GM18499 (cell line): ENCODE data around the gene UROC1.

Experiments used
- ATAC-seq: cut with Tn5 transposase; IDR thresholded peaks from one replicate; pipeline ENCODE4 v1.9.1; 2021; ENCODE audit warnings: moderate number of reproducible peaks; ENCODE audit not compliant: insufficient read depth, unreplicated experiment

UROC1 gene

GRCh38 chr3:126519506-126520455 is 2.2 kb upstream of the UROC1 start:
- ATAC-seq, result no peak

- ATAC-seq, result no peak
Measured at GRCh38 chr3:126518779-126519177, 1.2 kb upstream of the UROC1 start.

GRCh38 chr3:126517986-126518778 is 609 bp upstream of the UROC1 start:
- no peak for ATAC-seq

DNA sequence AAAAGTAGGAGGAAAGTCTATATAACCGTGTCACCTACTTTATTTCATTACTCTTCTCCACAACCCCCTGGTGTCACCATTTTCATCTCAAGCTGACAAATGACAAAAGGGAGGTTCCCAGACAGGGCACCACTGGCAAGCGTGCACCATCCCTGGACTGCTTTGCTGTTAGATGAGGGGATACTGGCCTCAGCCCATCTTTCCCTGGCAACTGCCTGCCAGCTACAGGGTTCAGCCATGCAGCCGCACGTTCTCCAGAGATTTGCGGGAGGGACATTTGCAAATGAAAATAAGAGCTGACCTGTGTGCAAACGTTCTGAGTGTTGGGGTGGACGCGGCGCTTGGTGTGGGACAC is 660 bp downstream of the UROC1 start:
- ATAC-seq, result no peak

DNA sequence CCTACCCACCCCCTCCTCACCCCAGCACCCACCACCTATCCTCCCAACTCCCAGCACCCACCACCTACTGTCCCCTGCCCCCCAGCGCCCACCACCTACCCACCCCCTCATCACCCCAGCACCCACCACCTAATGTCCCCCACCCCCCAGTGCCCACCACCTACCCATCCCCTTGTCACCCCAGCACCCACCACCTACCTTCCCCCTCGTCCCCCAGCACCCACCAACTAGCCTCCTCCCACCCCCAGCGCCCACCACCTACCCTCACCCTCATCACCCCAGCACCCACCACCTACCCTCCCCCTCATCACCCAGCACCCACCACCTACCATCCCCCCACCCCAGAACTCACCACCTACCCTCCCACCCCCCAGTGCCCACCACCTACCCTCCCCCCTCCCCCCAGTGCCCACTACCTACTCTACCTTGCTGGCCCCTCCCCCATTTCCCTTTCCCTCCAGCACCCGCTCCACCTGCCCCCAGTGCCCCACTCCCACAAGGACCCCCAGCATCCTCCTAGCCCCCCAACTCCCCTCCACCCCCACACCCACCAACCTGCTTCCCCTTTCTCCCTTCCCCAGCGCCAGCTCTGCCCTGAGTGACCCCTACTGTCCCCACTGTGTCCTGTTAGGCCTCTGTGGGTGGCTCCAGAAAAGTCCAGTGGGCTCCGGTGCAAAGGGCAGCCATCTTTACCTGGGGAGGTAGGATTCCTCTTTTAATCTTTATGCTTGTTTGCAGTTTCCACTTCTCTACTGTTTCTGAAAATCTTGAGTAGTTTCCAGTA is 1.2 kb downstream of the UROC1 start:
- no peak for ATAC-seq

GRCh38 chr3:126515066-126515706 is 2.4 kb downstream of the UROC1 start:
- ATAC-seq, result no peak

- no peak for ATAC-seq
Measured at GRCh38 chr3:126514161-126514560, 3.4 kb downstream of the UROC1 start.

DNA sequence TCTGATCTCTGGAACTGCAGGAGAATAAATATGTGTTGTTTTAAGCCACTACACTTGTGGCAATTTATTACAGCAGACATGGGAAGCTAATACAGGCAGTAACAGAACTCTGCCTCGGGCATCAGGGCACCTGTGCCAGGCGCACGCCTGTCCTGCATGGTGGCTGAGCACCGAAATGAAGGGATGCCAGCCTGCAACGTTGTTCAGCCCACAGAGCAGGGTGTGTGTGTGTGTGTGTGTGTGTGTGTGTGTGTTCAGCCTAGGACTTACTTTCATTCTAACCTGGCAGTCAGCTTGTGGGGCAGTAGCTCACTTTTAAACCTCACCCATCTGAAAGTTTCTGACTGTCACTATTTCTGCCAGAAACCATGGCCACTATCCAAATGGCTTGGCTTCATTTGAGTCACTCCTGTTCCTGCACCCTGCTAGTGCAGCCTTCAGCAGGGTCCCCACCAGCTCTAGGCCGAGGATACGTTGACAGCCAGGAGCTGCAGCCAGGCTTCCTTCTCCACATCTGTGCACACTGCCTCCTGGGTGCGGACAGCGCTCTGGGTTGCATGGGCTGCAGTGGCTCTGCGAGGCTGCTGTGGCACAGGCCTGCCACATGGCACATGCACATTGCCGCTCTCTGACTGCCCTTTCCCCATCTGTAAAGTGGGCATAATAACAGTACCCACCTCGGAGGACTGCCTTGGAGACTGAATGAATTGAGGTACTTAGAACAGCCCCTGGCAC is 4.5 kb downstream of the UROC1 start:
- no peak for ATAC-seq

DNA sequence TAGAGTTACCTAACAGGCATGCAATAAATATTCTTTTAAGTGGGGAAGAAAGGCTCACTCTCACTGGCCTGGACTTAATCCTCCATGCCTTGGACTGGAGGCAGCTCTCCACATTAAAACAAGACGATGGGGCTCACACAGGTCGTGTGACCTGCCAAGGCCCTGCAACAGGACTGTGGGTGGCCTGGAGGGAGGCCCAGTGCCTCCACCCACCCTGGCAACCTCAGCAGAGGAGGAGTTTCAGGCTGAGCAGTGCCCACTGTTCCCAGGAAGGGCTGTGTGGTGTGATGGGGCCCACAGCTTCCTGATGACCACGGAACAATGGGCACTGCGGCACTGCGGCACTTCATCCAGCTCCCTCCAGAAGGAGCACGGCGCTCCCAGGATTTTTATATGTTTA is 5.5 kb downstream of the UROC1 start:
- no peak for ATAC-seq

DNA sequence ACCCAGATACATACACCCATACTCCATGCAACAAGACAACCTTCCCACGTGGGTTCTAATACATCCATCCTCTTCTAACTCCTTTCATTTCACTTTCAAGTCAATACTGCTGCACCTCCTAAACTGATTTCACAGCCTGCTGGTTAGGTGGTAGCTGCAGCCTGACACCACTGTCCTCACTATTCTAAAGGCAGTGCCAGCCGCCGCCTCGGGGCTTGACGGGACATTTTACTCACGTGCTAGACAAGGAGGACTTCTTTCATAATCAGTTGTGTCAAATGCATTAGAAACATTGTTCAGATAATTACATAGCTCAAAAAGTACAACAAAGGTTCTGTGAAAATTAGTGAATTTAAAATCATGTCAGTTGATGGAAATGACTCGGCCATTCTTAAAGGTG is 6.3 kb downstream of the UROC1 start:
- no peak for ATAC-seq

- ATAC-seq, result no peak
Measured at GRCh38 chr3:126510308-126510910, 7.2 kb downstream of the UROC1 start.

- no peak for ATAC-seq
Measured at GRCh38 chr3:126509597-126510307, 7.8 kb downstream of the UROC1 start.

GRCh38 chr3:126508564-126508964 is 9.0 kb downstream of the UROC1 start:
- ATAC-seq, result no peak

DNA sequence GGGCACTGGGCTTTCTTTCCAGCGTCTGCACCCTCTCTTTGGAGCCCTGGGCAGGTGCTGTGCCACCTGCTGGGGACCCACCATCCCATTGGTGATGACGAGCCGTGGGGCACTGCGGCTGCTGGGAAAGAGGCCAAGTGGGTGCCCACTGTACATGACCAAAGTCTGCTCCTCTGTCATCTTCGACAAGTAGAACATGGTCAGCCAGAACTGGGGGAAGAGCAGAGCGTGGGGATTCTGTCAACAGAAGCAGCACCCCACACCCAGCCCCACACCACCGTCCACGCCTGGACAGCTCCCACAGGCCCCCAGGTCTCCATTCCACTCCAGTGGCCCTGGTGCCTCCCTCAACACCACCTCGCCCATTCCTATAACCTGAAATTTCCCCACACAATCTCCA is 9.7 kb downstream of the UROC1 start:
- ATAC-seq, result no peak

DNA sequence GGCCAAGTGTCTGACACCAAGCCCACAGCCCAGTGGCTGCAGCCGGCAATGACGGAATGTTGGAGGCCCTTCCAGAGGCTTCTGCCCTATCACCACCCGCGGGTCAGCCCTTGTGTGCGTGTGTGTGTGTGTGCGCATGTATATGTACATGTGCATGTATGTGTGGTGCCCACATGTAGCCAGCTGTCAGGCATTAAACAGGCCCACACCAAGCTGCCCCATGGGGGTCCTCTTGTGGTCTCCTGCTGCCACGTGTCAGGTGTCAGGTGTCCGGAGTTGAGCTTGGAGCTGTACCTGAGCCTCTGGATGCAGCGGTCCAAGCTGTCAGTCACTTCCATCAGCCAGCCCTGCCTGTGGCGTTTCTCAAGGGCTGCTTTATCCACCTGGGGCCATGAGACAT is 13.9 kb downstream of the UROC1 start:
- no peak for ATAC-seq

DNA sequence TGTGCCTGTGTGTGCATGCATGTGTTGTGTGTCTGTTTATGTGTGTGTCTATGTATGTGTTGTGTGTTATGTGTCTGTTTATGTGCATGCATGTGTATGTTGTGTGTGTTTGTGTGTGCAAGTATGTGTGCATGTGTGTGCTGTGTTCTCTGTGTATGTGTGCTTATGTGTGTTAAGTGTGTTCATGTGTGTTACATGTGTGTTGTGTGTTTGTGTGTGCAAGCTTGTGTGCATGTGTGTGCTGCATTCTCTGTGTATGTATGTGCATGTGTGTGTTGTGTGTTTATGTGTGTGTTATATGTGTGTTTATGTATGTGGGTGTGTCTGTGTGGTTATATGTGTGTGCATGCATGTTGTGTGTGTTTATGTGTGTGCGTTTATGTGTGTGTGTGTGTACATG is 14.9 kb downstream of the UROC1 start:
- ATAC-seq, result no peak

DNA sequence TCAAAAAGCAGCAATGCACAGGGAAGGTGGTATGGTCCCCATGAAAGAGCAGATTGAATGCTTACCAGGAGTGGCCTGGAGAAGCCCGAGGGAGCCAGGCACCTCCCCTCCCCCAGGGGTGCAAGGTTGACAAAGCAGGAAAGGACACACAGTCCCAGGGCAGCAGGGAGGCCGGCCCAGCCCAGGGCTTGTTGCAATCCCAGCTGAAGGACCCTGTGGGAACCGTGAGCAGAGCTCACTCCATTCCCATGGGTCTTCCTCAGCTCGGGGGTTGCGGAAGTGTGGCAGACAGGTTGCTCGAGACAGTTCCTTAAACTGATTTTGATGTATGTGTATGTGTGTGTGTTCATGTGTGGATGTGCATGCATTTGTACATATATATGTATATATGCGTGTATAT is 15.8 kb downstream of the UROC1 start:
- ATAC-seq, result no peak

DNA sequence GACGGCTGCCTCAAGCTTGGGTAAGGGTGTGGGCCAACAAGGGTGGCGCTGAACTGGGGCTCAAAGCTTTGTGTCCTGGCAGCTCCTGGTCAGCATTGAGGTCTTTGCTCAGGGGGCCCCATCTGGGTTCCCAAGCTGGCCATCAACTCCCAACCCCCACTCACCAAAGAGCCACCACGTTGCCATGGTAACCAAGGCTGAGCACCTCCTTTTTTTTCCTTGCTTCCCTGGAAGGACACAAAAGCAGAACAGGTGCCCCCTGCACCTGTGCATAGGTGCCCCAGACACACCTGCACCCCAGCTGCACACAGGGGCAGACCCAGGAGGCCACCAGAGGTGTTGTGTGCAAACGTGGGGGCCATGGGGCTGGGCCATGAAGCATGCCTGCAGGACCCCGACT is 16.5 kb downstream of the UROC1 start:
- no peak for ATAC-seq

GRCh38 chr3:126500016-126500415 is 17.6 kb downstream of the UROC1 start:
- ATAC-seq, result no peak
